Activated CD4-positive, alpha-beta T cell treated with anti-CD3 and anti-CD28 coated beads, Interleukin-2, amount 10 ng/mL, durations not matched to agents 24 days and 14 days (primary cell): ENCODE data around the gene ACOX1. TPM values are rescaled to one million over a fixed set of nuclear protein-coding genes. Genes with fewer than 3 reads are reported as not detected.

Experiments used
- DNase-seq: peaks from one replicate; pipeline ENCODE4 v3.0.0; 2022
- H3K27ac Mint-ChIP-seq: one replicate; pipeline ENCODE4 v1.8.0; 2022; ENCODE audit warnings: mild to moderate bottlenecking, mixed read lengths
- H3K27me3 Mint-ChIP-seq: one replicate; pipeline ENCODE4 v1.8.0; 2022; ENCODE audit warnings: mixed read lengths
- H3K36me3 Mint-ChIP-seq: one replicate; pipeline ENCODE4 v1.8.0; 2022; ENCODE audit warnings: low read depth, mild to moderate bottlenecking, mixed read lengths
- H3K4me1 Mint-ChIP-seq: one replicate; pipeline ENCODE4 v1.8.0; 2021; ENCODE audit warnings: mixed read lengths
- H3K4me3 Mint-ChIP-seq: one replicate; pipeline ENCODE4 v1.8.0; 2022; ENCODE audit warnings: mild to moderate bottlenecking, moderate library complexity, mixed read lengths
- H3K9me3 Mint-ChIP-seq: one replicate; pipeline ENCODE4 v1.8.0; 2021; ENCODE audit warnings: mixed read lengths
- intact Hi-C: fragments of 100-400 bp; cut with micrococcal nuclease; formaldehyde crosslinking; loops from one replicate; pipeline ENCODE4 v1.15.1; 2023
- total RNA-seq: library from RNA; stranded (reverse); gene quantifications from 2 replicates; pipeline ENCODE4 v1.2.3, GENCODE V29; 2022

Gene ACOX1
- 29.2 and 30.0 TPM in 2 replicates for total RNA-seq

- intact Hi-C loops = loop anchor here (1.0 to 2.0 kb wide), 4 partner anchors 18 to 124 kb away; partner anchors contain the start of genes FBF1, MRPL38 and WBP2
- no peaks in the 10 kb centered on the region for H3K9me3 Mint-ChIP-seq
- peak within 1 kb of the TSS; percentile 97 for H3K27ac Mint-ChIP-seq
- peak; percentile 98 for DNase-seq
- H3K4me3 Mint-ChIP-seq = peak within 1 kb of the TSS; percentile 98
- peaks cover 30% of the 10 kb centered on the region for H3K4me1 Mint-ChIP-seq
- H3K27me3 Mint-ChIP-seq = no peaks in the 10 kb centered on the region
- peaks cover 7% of the 10 kb centered on the region for H3K36me3 Mint-ChIP-seq
Measured at GRCh38 chr17:75978938-75979704, at the start of gene ACOX1, which contains the start of gene TEN1. Gene ACOX1, minus strand, starts transcription at chr17:75979166. Its CDS starts 93 bp downstream, at chr17:75979073. Gene TEN1, plus strand, starts transcription at chr17:75979240. Its CDS starts 6,953 bp downstream, at chr17:75986193.

- no peaks in the 10 kb centered on the region for H3K9me3 Mint-ChIP-seq
- peaks cover 10% of the 10 kb centered on the region for H3K4me1 Mint-ChIP-seq
- H3K27me3 Mint-ChIP-seq = no peaks in the 10 kb centered on the region
- intact Hi-C loops = no loop called here
- no peak for DNase-seq
- no peak within 1 kb of the TSS for H3K4me3 Mint-ChIP-seq
- no peaks in the 10 kb centered on the region for H3K36me3 Mint-ChIP-seq
- H3K27ac Mint-ChIP-seq = no peak within 1 kb of the TSS
Measured at GRCh38 chr17:76027159-76027839, 48.3 kb upstream of the ACOX1 start, which contains the start of gene EVPL. Gene EVPL, minus strand, starts transcription at chr17:76027306. Its CDS starts 108 bp downstream, at chr17:76027198.

GRCh38 chr17:76026714-76027158 lies 47.8 kb upstream of the ACOX1 start:
- Mint-ChIP-seq H3K27ac (no peak overlapping the region), H3K4me1 (peaks cover 10% of the 10 kb centered on the region), H3K27me3 (no peaks in the 10 kb centered on the region), H3K4me3 (no peak overlapping the region), H3K36me3 (no peaks in the 10 kb centered on the region), H3K9me3 (no peaks in the 10 kb centered on the region)
- intact Hi-C loops = no loop called here
- no peak for DNase-seq

DNA sequence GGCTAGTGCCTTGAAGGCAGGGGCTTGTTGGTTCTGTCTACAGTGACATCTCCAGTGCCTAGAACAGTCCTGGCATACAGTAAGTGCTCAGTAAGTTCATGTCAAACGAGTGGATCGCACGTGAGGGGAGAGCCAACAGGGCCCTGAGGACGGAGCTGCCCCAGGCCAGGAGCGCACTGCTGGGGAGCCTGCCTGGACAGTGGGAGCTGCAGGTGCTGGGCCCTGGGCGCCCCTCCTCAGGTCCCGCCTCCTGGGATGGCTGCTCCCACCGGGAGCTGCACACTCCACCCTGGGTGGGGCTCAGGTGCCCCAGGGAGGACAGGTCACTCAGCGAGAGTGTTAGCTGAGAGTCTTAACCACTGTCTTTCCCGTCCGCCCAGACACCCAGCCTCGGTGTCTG lies 46.3 kb upstream of the ACOX1 start:
- no peak for DNase-seq
- Mint-ChIP-seq H3K36me3 (no peaks in the 10 kb centered on the region), H3K9me3 (no peaks in the 10 kb centered on the region), H3K4me1 (peaks cover 10% of the 10 kb centered on the region), H3K27me3 (no peaks in the 10 kb centered on the region), H3K4me3 (no peak overlapping the region), H3K27ac (no peak overlapping the region)
- intact Hi-C loops = no loop called here

DNA sequence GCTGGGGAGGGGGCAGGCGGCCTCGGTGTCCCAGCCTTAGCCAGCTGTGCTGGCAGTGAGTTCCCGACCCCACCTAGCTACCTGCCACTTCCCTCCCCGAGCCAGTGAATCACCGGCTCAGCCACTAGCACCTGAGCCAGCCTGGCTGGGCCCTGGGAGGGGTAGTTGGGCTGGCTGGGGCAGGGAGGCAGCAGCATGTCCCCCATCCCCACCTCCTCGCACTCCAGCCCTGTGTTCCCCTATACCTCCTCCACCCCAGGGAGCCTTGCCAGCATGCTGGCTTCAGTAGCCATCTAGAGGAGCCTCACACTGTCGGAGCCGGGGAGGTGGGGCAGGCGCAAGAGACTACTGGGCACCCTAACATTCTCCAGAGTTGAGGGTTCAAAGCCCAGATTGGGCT lies 45.4 kb upstream of the ACOX1 start:
- intact Hi-C loops = no loop called here
- no peak for DNase-seq
- H3K9me3 Mint-ChIP-seq = no peaks in the 10 kb centered on the region
- peaks cover 5% of the 10 kb centered on the region for H3K4me1 Mint-ChIP-seq
- H3K27ac Mint-ChIP-seq = no peak overlapping the region
- H3K36me3 Mint-ChIP-seq = no peaks in the 10 kb centered on the region
- H3K4me3 Mint-ChIP-seq = no peak overlapping the region
- no peaks in the 10 kb centered on the region for H3K27me3 Mint-ChIP-seq

DNA sequence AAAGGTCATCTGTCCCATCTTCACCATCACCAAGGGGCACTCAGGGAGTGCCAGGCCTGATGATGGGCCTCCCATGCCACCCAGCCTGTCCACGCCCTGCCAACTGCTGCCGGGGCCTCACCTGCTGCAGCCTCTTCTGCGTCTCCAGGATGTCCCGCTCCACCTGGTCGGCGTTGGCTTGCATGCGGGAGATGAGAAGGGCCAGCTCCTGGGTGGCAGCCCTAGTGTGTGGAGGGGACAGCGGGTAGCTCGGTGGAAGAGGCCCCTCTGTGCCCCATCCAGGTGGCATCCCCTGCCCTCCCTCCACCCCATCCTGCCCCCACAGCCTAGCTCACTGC lies 44.9 kb upstream of the ACOX1 start:
- no peaks in the 10 kb centered on the region for H3K4me1 Mint-ChIP-seq
- H3K36me3 Mint-ChIP-seq = no peaks in the 10 kb centered on the region
- no peak for DNase-seq
- H3K4me3 Mint-ChIP-seq = no peak overlapping the region
- H3K27ac Mint-ChIP-seq = no peak overlapping the region
- intact Hi-C loops = no loop called here
- H3K27me3 Mint-ChIP-seq = no peaks in the 10 kb centered on the region
- H3K9me3 Mint-ChIP-seq = no peaks in the 10 kb centered on the region

GRCh38 chr17:76022973-76023899 lies 44.3 kb upstream of the ACOX1 start:
- DNase-seq = no peak
- intact Hi-C loops = no loop called here
- H3K4me1 Mint-ChIP-seq = no peaks in the 10 kb centered on the region
- no peaks in the 10 kb centered on the region for H3K36me3 Mint-ChIP-seq
- H3K4me3 Mint-ChIP-seq = no peak overlapping the region
- no peaks in the 10 kb centered on the region for H3K9me3 Mint-ChIP-seq
- no peaks in the 10 kb centered on the region for H3K27me3 Mint-ChIP-seq
- H3K27ac Mint-ChIP-seq = no peak overlapping the region

DNA sequence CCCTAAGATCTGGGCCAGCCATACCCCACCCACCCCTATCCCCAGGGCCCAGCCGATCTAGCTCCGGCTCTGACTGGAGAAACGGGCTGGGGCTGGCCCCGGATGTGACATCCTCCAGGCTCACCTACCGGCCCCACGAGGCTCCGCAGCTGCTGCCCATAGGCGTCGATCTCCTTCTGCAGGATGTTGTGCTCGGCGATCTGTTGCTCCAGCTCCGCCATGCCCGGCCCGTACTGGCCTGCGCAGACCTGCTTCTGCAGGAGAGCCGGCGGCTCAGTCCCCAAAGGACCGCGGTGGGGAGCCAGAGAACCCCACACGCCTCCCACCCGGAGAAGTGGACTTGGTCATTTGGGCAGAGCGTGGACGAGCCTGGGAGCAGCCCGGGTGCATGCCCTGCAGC lies 43.3 kb upstream of the ACOX1 start:
- H3K27me3 Mint-ChIP-seq = no peaks in the 10 kb centered on the region
- no peaks in the 10 kb centered on the region for H3K36me3 Mint-ChIP-seq
- H3K27ac Mint-ChIP-seq = no peak overlapping the region
- no peak for DNase-seq
- H3K4me3 Mint-ChIP-seq = no peak overlapping the region
- intact Hi-C loops = no loop called here
- H3K9me3 Mint-ChIP-seq = no peaks in the 10 kb centered on the region
- H3K4me1 Mint-ChIP-seq = no peaks in the 10 kb centered on the region

DNA sequence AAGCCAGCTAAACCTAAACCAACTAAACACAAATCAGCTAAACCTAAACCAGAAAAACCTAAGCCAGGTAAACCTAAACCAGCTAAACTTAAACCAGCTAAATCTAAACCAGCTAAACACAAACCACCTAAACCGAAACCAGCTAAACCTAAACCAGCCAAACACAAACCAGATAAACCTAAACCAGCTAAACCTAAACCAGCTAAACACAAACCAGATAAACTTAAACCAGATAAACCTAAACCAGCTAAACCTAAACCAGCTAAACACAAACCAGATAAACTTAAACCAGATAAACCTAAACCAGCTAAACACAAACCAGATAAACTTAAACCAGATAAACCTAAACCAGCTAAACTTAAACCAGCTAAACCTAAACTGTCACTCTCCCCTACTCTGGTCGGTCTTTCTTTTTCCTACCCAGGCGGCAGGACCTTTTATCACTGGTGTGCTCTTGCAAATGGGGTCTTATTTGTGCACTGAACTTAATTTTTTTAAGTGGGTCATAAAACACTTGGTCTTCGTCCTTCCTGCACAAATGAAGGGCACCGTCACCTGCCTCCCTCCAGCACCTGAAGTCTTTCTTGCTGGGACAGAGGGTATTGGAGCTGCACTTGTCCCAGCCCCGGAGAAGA lies 41.0 kb upstream of the ACOX1 start:
- no peaks in the 10 kb centered on the region for H3K27me3 Mint-ChIP-seq
- no peaks in the 10 kb centered on the region for H3K4me1 Mint-ChIP-seq
- DNase-seq = no peak
- no peaks in the 10 kb centered on the region for H3K36me3 Mint-ChIP-seq
- no peaks in the 10 kb centered on the region for H3K9me3 Mint-ChIP-seq
- no peak overlapping the region for H3K4me3 Mint-ChIP-seq
- no peak overlapping the region for H3K27ac Mint-ChIP-seq
- intact Hi-C loops = no loop called here

GRCh38 chr17:76018801-76019200 lies 39.8 kb upstream of the ACOX1 start:
- Mint-ChIP-seq H3K36me3 (no peaks in the 10 kb centered on the region), H3K4me1 (peaks cover 4% of the 10 kb centered on the region), H3K27ac (no peak overlapping the region), H3K4me3 (no peak overlapping the region), H3K9me3 (no peaks in the 10 kb centered on the region), H3K27me3 (no peaks in the 10 kb centered on the region)
- no peak for DNase-seq
- intact Hi-C loops = no loop called here

DNA sequence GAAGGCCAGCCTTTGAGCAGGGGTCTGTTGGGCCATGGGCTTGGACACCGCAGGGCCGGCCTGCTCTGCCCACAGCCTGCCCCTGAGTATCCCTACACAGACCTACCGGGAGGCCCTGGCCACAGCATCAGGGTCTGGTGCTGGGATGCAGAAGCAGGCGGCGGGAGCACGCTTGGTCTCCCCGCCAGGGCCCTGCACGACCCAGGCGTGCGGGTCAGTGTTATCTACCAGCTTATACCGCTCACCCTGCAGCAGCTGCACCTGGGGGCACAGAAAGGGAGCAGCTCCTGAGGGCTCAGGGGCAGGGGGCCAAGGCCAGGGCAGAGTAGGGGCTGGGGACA lies 39.3 kb upstream of the ACOX1 start:
- H3K4me3 Mint-ChIP-seq = no peak overlapping the region
- intact Hi-C loops = no loop called here
- DNase-seq = no peak
- peaks cover 4% of the 10 kb centered on the region for H3K4me1 Mint-ChIP-seq
- no peaks in the 10 kb centered on the region for H3K27me3 Mint-ChIP-seq
- no peaks in the 10 kb centered on the region for H3K36me3 Mint-ChIP-seq
- H3K27ac Mint-ChIP-seq = no peak overlapping the region
- no peaks in the 10 kb centered on the region for H3K9me3 Mint-ChIP-seq

GRCh38 chr17:76017481-76018339 lies 38.7 kb upstream of the ACOX1 start:
- no peak for DNase-seq
- no peak overlapping the region for H3K4me3 Mint-ChIP-seq
- intact Hi-C loops = no loop called here
- H3K27me3 Mint-ChIP-seq = no peaks in the 10 kb centered on the region
- H3K27ac Mint-ChIP-seq = no peak overlapping the region
- H3K9me3 Mint-ChIP-seq = no peaks in the 10 kb centered on the region
- peaks cover 4% of the 10 kb centered on the region for H3K4me1 Mint-ChIP-seq
- H3K36me3 Mint-ChIP-seq = no peaks in the 10 kb centered on the region

DNA sequence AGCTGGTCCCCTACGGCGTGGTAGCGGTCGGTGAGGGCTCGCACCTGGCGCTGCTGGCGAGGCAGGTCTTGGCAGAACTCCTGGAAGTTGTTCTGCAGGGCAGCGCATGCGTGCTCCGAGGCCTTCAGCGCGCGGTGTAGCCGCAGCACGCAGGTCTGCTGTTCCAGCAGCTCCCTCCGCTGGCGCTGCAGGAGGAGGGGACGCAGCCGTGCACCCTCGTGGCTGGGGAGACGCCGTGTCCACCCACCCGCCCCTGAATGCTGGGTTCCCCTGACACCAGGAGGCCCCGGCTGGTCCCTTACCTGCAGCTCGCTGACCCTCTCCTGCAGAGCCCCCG lies 35.9 kb upstream of the ACOX1 start:
- Mint-ChIP-seq H3K4me1 (peaks cover 4% of the 10 kb centered on the region), H3K27me3 (no peaks in the 10 kb centered on the region), H3K4me3 (no peak overlapping the region), H3K9me3 (no peaks in the 10 kb centered on the region), H3K27ac (no peak overlapping the region), H3K36me3 (no peaks in the 10 kb centered on the region)
- intact Hi-C loops = loop anchor here (1.0 to 5.0 kb wide), 3 partner anchors 62 to 284 kb away; partner anchors contain the start of genes EXOC7 and ZACN
- no peak for DNase-seq
